ENCODE results near the gene THG1L. TPM values are rescaled to one million over a fixed set of nuclear protein-coding genes. Genes with fewer than 3 reads are reported as not detected.

The THG1L gene
- total and polyA plus RNA-seq, 9 donors = 8.9 to 23.6 (median 14.3) TPM

- no peaks in the 10 kb centered on the region for H3K27me3 ChIP-seq
- no peaks in the 10 kb centered on the region for H3K4me1 ChIP-seq (ENCODE audit: insufficient read depth)
- H3K4me3 ChIP-seq = no peak overlapping the region
- WGBS, 3 donors = 86 to 89% (median 86%) methylated on average over 6 of the region's 6 CpGs
- H3K27ac ChIP-seq = no peak overlapping the region
- no peaks in the 10 kb centered on the region for H3K9me3 ChIP-seq
- DNase-seq = no peak
- TF ChIP-seq EP300 (IDR thresholded peaks at IDR 0.05) = no peak
- TF ChIP-seq POLR2A (IDR thresholded peaks at IDR 0.05) = no peak
- TF ChIP-seq CTCF (IDR thresholded peaks at IDR 0.05) = no peak
- intact Hi-C loops (cut with DNase I) = loop anchor here in 1 of 4 donors (5.0 kb wide), 1 partner anchor 308 kb away; no protein-coding TSS in a partner anchor
- no peaks in the 10 kb centered on the region for H3K36me3 ChIP-seq
These were observed 48.0 kb downstream of the THG1L start for GRCh38 chr5:157779221-157779620.

DNA sequence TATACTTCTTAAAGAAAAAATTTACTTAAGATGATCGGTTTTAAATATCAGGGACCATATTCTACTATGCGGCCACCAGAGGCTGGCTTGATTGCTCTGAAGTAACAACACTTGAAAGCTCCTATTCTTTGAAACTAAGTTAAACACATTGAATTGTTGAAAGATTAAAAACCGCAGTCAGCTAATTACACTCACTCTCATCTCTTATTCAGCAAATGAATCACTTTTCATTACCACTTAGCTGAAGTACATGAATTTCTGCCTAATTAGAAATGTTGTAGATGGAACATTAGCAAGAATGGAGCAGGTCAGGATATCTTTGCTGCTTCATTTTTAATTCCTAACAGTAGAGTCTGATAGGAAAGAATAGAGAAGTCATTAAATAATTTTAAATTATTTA lies 54.6 kb downstream of the THG1L start:
- Histone ChIP-seq H3K27ac (no peak overlapping the region), H3K36me3 (no peaks in the 10 kb centered on the region), H3K27me3 (no peaks in the 10 kb centered on the region), H3K9me3 (no peaks in the 10 kb centered on the region), H3K4me1 (ENCODE audit: insufficient read depth) (no peaks in the 10 kb centered on the region), H3K4me3 (no peak overlapping the region)
- 76 to 89% (median 79%) methylated on average over 3 of the region's 3 CpGs for WGBS, 3 donors
- TF ChIP-seq CTCF (IDR thresholded peaks at IDR 0.05) (no peak), POLR2A (IDR thresholded peaks at IDR 0.05) (no peak), EP300 (IDR thresholded peaks at IDR 0.05) (no peak)
- DNase-seq = no peak
- intact Hi-C loops (cut with DNase I) = no loop called here

Small RNAs within 50 kb of the gene (small RNA-seq; reads per million reads assigned to genes)
- not detected for gene AC026407.1

Other genes with a start within 250 kb of the THG1L start
- 10 to 100 TPM in 2 of 7 donors, 1 to 10 TPM in 5; 1.7 to 11.6 (median 3.0) TPM for gene ADAM19, start 155.6 kb upstream of the THG1L start, total RNA-seq
- gene ADAM19, start 155.6 kb upstream of the THG1L start, polyA plus RNA-seq = 10 to 100 TPM in 1 of 2 donors, 1 to 10 TPM in 1; 1.6 to 10.1 TPM
- gene SOX30, start 79.0 kb upstream of the THG1L start, total RNA-seq = under 1 TPM in 3 of 7 donors, not detected in 4; 0.11 to 0.12 (median 0.12) TPM
- gene SOX30, start 79.0 kb upstream of the THG1L start, polyA plus RNA-seq = under 1 TPM; 0.11 to 0.15 TPM
- gene C5orf52, start 59.9 kb upstream of the THG1L start, total RNA-seq = not detected
- gene C5orf52, start 59.9 kb upstream of the THG1L start, polyA plus RNA-seq = not detected
- 1 to 10 TPM; 2.4 to 6.0 (median 5.1) TPM for gene LSM11, start 12.3 kb downstream of the THG1L start, total RNA-seq
- gene LSM11, start 12.3 kb downstream of the THG1L start, polyA plus RNA-seq = 1 to 10 TPM; 2.9 to 5.5 TPM
- gene CLINT1, start 127.7 kb downstream of the THG1L start, total RNA-seq = 10 to 100 TPM; 40.5 to 67.8 (median 50.3) TPM
- 10 to 100 TPM; 27.4 to 52.6 TPM for gene CLINT1, start 127.7 kb downstream of the THG1L start, polyA plus RNA-seq